ENCODE data around the gene CFAP58.

DNA sequence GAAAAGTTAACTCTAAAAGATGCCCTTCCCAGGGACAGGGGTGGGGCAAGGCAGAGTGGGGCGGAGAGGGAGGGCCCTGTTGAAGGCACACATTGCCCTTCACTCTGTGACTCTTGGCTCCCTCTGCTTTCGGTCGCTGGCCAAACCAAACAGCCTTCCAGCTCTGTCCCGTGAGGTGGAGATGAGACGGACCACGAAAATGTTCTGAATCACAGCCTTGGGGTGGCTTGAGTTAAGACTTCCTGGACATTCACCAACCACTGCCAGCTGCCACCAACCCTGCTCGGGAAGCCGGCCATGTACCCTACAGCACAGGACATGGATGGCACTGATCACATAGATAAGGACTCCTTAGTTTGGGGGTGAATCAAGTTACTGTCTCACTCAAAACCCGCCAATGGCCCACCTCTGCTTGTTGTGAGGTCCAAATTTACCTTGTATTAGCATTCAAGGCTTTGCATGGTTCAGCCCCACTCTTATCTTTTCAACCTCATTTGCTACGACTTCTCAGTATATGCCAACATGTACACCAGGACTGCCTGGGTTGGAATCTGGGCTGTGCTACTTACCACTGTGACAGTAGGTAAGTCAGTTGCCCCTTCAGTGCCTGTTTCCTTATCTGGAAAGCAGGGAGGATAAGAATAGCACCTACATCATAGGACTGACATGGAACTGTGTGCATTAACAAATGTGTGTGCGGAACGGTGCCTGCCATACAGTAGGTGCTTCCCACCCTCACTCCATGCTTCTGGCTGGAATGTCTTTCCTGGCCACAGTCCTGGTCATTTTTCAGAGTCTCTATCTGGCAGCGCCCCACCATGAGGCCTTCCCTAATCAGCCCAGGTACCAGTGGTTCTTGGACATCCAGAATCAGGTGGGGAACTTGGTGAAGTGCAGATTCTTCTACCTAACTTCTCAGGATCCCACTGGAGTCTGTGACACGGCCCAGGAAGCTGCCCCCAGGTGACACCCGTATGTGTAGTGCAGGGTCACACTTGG, 43.4 kb upstream of the CFAP58 start:
- TF ChIP-seq CTCF (conservative IDR thresholded peaks at IDR 0.05 in 1 of 2, IDR thresholded peaks at IDR 0.05 in 1 of 2; ENCODE audit: extremely low read depth in 1 of 2, insufficient read depth in 1 of 2, low read depth in 1 of 2, low read length in 2 of 2) (no peak), EZH2 (IDR thresholded peaks at IDR 0.05; ENCODE audit: borderline replicate concordance, low read length) (no peak)

All from mammary epithelial cell (primary cell).